ENCODE results near the gene STIP1.

GRCh38 chr11:64219755-64220154 is 33.8 kb downstream of the STIP1 start:
- TF ChIP-seq CTCF (IDR thresholded peaks at IDR 0.05), result no peak
- no peak for TF ChIP-seq POLR2A (IDR thresholded peaks at IDR 0.05)
